ENCODE measurements around the gene BTBD10. TPM values are rescaled to one million over a fixed set of nuclear protein-coding genes. Genes with fewer than 3 reads are reported as not detected.
"Not testable (repeated sequence)": the region's sequence is repeated elsewhere in the genome, so short reads cannot be mapped to it uniquely, and the experiment has no call there.

Gene BTBD10
- total RNA-seq, 2 experiments from 2014 or later = 17.5 to 20.5 TPM

DNA sequence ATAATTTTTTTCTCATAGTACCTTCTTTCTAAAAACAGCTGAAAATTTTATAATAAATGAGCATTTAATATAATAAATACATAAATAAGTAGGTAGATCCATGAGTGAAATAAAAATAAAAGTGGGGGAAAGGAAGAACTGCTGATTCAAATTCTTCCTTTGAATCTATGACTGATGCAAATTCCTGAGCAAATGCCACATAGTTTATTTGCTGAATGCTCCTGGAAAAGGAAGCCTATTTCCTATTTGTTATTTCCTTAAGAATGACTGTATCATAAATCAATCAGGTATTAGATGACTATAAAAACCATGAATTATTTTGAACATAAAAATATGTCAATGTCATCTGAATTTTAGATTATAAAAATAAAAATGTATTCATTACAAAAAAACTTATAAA lies 16.6 kb downstream of the BTBD10 start:
- peaks cover 15% of the 10 kb centered on the region for H3K36me3 Mint-ChIP-seq (ENCODE audit: low read depth)
- ChIA-PET CTCF (interaction anchor here (1.2 kb wide), 1 partner anchor 111 kb away, joined by 3 read pairs; no protein-coding TSS in a partner anchor), POLR2A (no interaction called here)
- H3K4me1 Mint-ChIP-seq (ENCODE audit: low read depth) = peaks cover 50% of the 10 kb centered on the region
- H3K27ac Mint-ChIP-seq = no peak overlapping the region
- TF ChIP-seq, protein P1, sequence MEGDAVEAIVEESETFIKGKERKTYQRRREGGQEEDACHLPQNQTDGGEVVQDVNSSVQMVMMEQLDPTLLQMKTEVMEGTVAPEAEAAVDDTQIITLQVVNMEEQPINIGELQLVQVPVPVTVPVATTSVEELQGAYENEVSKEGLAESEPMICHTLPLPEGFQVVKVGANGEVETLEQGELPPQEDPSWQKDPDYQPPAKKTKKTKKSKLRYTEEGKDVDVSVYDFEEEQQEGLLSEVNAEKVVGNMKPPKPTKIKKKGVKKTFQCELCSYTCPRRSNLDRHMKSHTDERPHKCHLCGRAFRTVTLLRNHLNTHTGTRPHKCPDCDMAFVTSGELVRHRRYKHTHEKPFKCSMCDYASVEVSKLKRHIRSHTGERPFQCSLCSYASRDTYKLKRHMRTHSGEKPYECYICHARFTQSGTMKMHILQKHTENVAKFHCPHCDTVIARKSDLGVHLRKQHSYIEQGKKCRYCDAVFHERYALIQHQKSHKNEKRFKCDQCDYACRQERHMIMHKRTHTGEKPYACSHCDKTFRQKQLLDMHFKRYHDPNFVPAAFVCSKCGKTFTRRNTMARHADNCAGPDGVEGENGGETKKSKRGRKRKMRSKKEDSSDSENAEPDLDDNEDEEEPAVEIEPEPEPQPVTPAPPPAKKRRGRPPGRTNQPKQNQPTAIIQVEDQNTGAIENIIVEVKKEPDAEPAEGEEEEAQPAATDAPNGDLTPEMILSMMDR (IDR thresholded peaks at IDR 0.05) = no peak
- H3K27me3 Mint-ChIP-seq = no peaks in the 10 kb centered on the region
- H3K9me3 Mint-ChIP-seq = peaks cover 2% of the 10 kb centered on the region
- no peak for DNase-seq
- ATAC-seq = no peak
- no peak overlapping the region for H3K4me3 Mint-ChIP-seq
- intact Hi-C loops (cut with micrococcal nuclease) = no loop called here

DNA sequence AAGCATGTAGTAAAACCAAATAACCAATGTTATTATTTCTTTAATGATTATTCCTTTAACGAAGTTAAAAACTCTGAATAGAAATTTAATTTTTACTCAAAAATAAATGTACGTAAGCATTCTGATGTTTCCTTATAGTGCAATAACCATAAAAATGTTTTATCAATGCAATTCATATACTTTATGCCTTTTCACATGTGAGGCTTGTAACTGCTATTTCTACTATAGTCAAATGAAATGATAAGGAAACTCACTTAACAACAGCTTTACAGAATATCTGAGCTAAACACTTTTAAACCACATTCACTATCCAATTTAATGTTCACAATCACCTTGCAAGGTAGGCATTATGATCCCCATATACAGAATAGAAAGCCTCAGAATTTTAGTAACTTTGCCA lies 17.4 kb downstream of the BTBD10 start:
- peaks cover 2% of the 10 kb centered on the region for H3K9me3 Mint-ChIP-seq
- peaks cover 44% of the 10 kb centered on the region for H3K4me1 Mint-ChIP-seq (ENCODE audit: low read depth)
- DNase-seq (no peak), ATAC-seq (no peak)
- H3K27me3 Mint-ChIP-seq = no peaks in the 10 kb centered on the region
- TF ChIP-seq, protein P1 (IDR thresholded peaks at IDR 0.05) = no peak
- ChIA-PET CTCF (interaction anchor here (1.2 kb wide), 1 partner anchor 110 kb away, joined by 3 read pairs; no protein-coding TSS in a partner anchor), POLR2A (no interaction called here)
- H3K4me3 Mint-ChIP-seq = no peak overlapping the region
- H3K36me3 Mint-ChIP-seq (ENCODE audit: low read depth) = peaks cover 10% of the 10 kb centered on the region
- intact Hi-C loops (cut with micrococcal nuclease) = no loop called here
- no peak overlapping the region for H3K27ac Mint-ChIP-seq

DNA sequence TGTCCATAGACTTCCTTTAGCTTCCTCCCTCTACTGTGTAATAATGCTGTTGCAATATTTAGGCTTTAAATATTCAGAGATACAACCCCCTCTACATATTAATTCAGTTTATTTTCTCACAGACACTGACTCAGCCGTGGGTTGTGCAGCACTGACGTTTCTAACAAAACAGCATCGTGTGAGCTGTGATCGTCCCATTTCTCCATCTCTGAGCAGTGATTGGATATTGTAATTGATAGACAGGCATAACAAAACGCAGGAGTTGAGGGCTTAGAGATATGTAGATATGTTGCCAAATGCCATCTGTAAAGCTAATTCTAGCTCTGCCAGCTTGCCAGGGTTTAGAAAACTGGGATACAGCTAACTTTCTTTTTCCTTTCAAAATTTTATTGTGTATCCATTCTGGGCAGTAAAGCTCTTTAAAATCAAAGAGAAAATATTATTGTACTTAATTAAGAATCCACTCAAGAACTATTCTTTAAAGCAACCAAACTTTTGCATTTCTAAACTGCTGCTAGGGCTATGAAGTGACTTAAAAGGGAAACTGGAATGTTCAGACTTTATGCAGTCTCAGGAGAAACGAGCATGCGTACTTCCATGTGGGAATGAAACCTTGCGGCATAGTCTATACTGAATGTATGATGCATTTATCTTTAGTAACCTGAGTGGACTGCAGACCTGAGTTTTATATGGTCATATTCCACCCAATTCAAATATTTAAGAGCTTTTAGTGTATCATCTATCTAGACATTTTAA lies 22.7 kb downstream of the BTBD10 start:
- H3K27ac Mint-ChIP-seq = no peak overlapping the region
- H3K4me1 Mint-ChIP-seq (ENCODE audit: low read depth) = peaks cover 36% of the 10 kb centered on the region
- intact Hi-C loops (cut with micrococcal nuclease) = no loop called here
- H3K4me3 Mint-ChIP-seq = no peak overlapping the region
- no peaks in the 10 kb centered on the region for H3K27me3 Mint-ChIP-seq
- DNase-seq (peak; percentile 7), ATAC-seq (peak; percentile 61)
- CTCF ChIA-PET = no interaction called here
- POLR2A ChIA-PET = no interaction called here
- TF ChIP-seq, protein P1 (IDR thresholded peaks at IDR 0.05) = no peak
- peaks cover 4% of the 10 kb centered on the region for H3K9me3 Mint-ChIP-seq
- peaks cover 9% of the 10 kb centered on the region for H3K36me3 Mint-ChIP-seq (ENCODE audit: low read depth)

DNA sequence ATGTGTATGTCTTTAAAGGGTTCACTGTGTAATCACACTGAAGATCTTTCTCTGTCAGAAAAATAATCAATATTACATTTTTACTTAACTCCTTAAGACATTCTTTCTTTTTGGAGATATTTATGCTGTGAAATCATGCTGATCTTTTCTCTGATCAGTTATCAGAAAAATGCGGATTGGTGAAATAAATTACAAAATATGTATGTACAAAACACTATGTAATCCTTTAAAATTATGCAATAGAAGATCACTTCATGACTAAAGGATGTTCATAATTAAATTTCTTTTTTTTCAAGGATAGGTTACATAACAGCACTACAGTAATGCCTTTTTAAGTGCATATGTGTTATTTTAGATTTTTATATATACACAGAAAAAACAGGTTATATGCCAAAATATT lies 24.7 kb downstream of the BTBD10 start:
- POLR2A ChIA-PET = no interaction called here
- Mint-ChIP-seq H3K4me1 (ENCODE audit: low read depth) (peaks cover 39% of the 10 kb centered on the region), H3K27me3 (no peaks in the 10 kb centered on the region), H3K27ac (no peak overlapping the region), H3K36me3 (ENCODE audit: low read depth) (peaks cover 14% of the 10 kb centered on the region), H3K9me3 (peaks cover 4% of the 10 kb centered on the region), H3K4me3 (no peak overlapping the region)
- ATAC-seq (no peak), DNase-seq (no peak)
- TF ChIP-seq, protein P1 (IDR thresholded peaks at IDR 0.05) = no peak
- CTCF ChIA-PET = interaction anchor here (0.7 to 0.8 kb wide), 2 partner anchors 28 to 56 kb away, joined by 3 read pairs; no protein-coding TSS in a partner anchor
- intact Hi-C loops (cut with micrococcal nuclease) = no loop called here

DNA sequence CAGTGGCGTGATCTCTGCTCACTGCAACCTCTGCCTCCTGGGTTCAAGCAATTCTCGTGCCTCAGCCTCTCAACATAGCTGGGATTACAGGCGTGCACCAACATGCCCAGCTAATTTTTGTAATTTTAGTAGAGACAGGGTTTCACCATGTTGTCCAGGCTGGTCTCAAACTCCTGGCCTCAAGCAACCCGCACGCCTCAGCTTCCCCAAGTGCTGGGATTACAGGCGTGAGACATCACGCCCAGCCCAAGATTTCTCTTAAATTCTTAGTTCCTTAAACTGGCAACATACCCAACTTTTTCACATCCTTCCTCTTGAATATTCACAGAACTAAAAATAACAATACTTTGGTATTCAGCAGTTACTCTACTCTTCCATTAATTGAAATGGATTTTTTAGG lies 26.2 kb downstream of the BTBD10 start:
- CTCF ChIA-PET = interaction anchor here (0.8 kb wide), 1 partner anchor 36 kb away, joined by 3 read pairs; no protein-coding TSS in a partner anchor
- H3K27ac Mint-ChIP-seq; H3K4me3 Mint-ChIP-seq; H3K9me3 Mint-ChIP-seq; ATAC-seq; DNase-seq; H3K27me3 Mint-ChIP-seq; intact Hi-C loops (cut with micrococcal nuclease): not testable (repeated sequence)
- POLR2A ChIA-PET = interaction anchor here (1.4 kb wide), 1 partner anchor 26 kb away, joined by 4 read pairs; the partner anchor contains the start of gene BTBD10
- Mint-ChIP-seq H3K4me1 (ENCODE audit: low read depth) (peaks cover 37% of the 10 kb centered on the region), H3K36me3 (ENCODE audit: low read depth) (peaks cover 14% of the 10 kb centered on the region)

Measured in activated CD8-positive, alpha-beta T cell treated with anti-CD3 and anti-CD28 coated beads for 36 hours (primary cell).